Measurements from ENCODE around the gene XYLT1. TPM values are rescaled to one million over a fixed set of nuclear protein-coding genes. Genes with fewer than 3 reads are reported as not detected.

Gene XYLT1
- total and polyA plus RNA-seq, 2 of the 8 experiments (the other 6 are each of a cell fraction or from before 2014, with no cell fraction given) = 6.6 to 25.4 TPM

GRCh38 chr16:17407321-17407720, 63.4 kb downstream of the XYLT1 start:
- H3K9ac ChIP-seq (replicated peaks in 1 of 4; ENCODE audit: extremely low read depth in 1 of 4, low read depth in 3 of 4, low read length in 3 of 4) = no peak overlapping the region
- H2BK15ac ChIP-seq (ENCODE audit: low read length) = 0 out of 2 replicates have a peak overlapping the region, but pooled peaks have one; percentile 10
- no peak overlapping the region; the same call in 1 of the 2 replicates for H2BK12ac ChIP-seq (ENCODE audit: low read depth, low read length)
- H3K79me1 ChIP-seq (ENCODE audit: low read depth, low read length) = peaks cover 8% of the 10 kb centered on the region; the same call in 1 of the 2 replicates
- no peak overlapping the region for H3K4me2 ChIP-seq (ENCODE audit: insufficient read depth in 1 of 2, low read depth in 2 of 2, low read length in 2 of 2)
- FAIRE-seq (no peak), DNase-seq (ENCODE audit: low read depth in 1 of 2, low spot score in 2 of 2) (no peak)
- no peak overlapping the region for H2BK120ac ChIP-seq (replicated peaks; ENCODE audit: low read depth, low read length)
- H3K4me1 ChIP-seq (replicated peaks in 1 of 4; ENCODE audit: control insufficient read depth in 3 of 4, insufficient read depth in 4 of 4, low read length in 3 of 4) = peaks cover 0 to 13% (median 7%) of the 10 kb centered on the region in 4 experiments; a peak in 5 of 7 replicates
- H4K8ac ChIP-seq (ENCODE audit: extremely low read depth, insufficient read depth, low read length) = no peak overlapping the region
- H3K27ac ChIP-seq (ENCODE audit: low read depth, low read length) = no peak overlapping the region
- no peak overlapping the region for H3K4me3 ChIP-seq (ENCODE audit: extremely low read depth in 1 of 4, insufficient read depth in 2 of 4, low read depth in 3 of 4, low read length in 4 of 4)
- H3K27me3 ChIP-seq (replicated peaks in 1 of 4; ENCODE audit: control insufficient read depth in 3 of 4, extremely low read depth in 1 of 4, insufficient read depth in 3 of 4, low read length in 3 of 4) = no peaks in the 10 kb centered on the region
- H4K91ac ChIP-seq (replicated peaks; ENCODE audit: insufficient read length, low read length) = no peak overlapping the region
- peaks cover 0 to 17% of the 10 kb centered on the region in 2 experiments; a peak in 1 of 4 replicates for H3K79me2 ChIP-seq (ENCODE audit: control insufficient read depth in 1 of 2, insufficient read depth in 2 of 2, low read length in 2 of 2)
- 0 out of 2 replicates have a peak overlapping the region, but pooled peaks have one; percentile 21 for H2BK20ac ChIP-seq (ENCODE audit: low read length)
- no peaks in the 10 kb centered on the region for H3K23me2 ChIP-seq (ENCODE audit: low read depth, low read length)
- ChIA-PET CTCF (ENCODE audit: partially characterized antibody) (no interaction called here), POLR2A (ENCODE audit: partially characterized antibody) (interaction anchor here (3.5 kb wide), 1 partner anchor 11 kb away, joined by 19 read pairs; no protein-coding TSS in a partner anchor)
- no peaks in the 10 kb centered on the region for H4K20me1 ChIP-seq (replicated peaks in 1 of 2; ENCODE audit: control insufficient read depth in 1 of 2, insufficient read depth in 2 of 2, low read length in 2 of 2)
- peak overlapping the region; percentile 78 for H3K18ac ChIP-seq (ENCODE audit: extremely low read depth, low read length)
- TF ChIP-seq RFX5 (IDR thresholded peaks at IDR 0.05; ENCODE audit: borderline replicate concordance, low read depth, low read length) (no peak), MAX (IDR thresholded peaks at IDR 0.05) (no peak)
- no peaks in the 10 kb centered on the region for H3K36me3 ChIP-seq (ENCODE audit: control insufficient read depth in 2 of 4, insufficient read depth in 4 of 4, low read length in 3 of 4)
- H4K5ac ChIP-seq (ENCODE audit: insufficient read length, low read depth, low read length) = no peak overlapping the region
- no peak overlapping the region for H2AFZ ChIP-seq (ENCODE audit: low read length)
- no peak overlapping the region for H3K56ac ChIP-seq (replicated peaks; ENCODE audit: insufficient read length, low read depth, low read length)
- H3K14ac ChIP-seq (ENCODE audit: insufficient read length) = no peak overlapping the region
- H3K23ac ChIP-seq (ENCODE audit: insufficient read length) = no peak overlapping the region
- H3K4ac ChIP-seq (replicated peaks; ENCODE audit: insufficient read length, low read depth, low read length) = no peak overlapping the region
- H3K9me3 ChIP-seq (ENCODE audit: insufficient read depth in 2 of 2, low read depth in 1 of 2, low read length in 1 of 2) = no peaks in the 10 kb centered on the region
- no peak overlapping the region for H2BK5ac ChIP-seq (ENCODE audit: low read depth, low read length)
- 84% methylated on average over 3 of the region's 3 CpGs; no CpG with 5 or more reads in 1 of the 2 experiments for WGBS, 2 experiments (ENCODE audit: extremely low coverage in 1 of 2, insufficient coverage in 1 of 2, insufficient read length in 1 of 2, insufficient replicate concordance in 2 of 2, low coverage in 1 of 2, low lambda C conversion rate in 2 of 2, missing lambda C conversion rate in 1 of 2)
- H2AK5ac ChIP-seq (ENCODE audit: low read depth, low read length) = no peak overlapping the region

All from H1 (cell line).